Gastroesophageal sphincter (tissue), 3 donors: ENCODE results near the gene DICER1.

Experiments used
- CTCF ChIP-seq, 4 experiments: fragments of 200-600 bp in 2 of 4; fragments of 450-650 bp in 2 of 4; sonication (generic) in 1 of 4; IDR thresholded peaks; one replicate each; pipeline ENCODE4 v1.5.1; 2017 to 2019; ENCODE audit warnings: antibody characterized with exemption in 4 of 4, mild to moderate bottlenecking in 2 of 4, moderate library complexity in 2 of 4
- EP300 ChIP-seq: sonication (generic); formaldehyde crosslinking; IDR thresholded peaks from one replicate; pipeline ENCODE4 v1.6.1; 2017; ENCODE audit warnings: antibody characterized with exemption, mild to moderate bottlenecking
- POLR2A ChIP-seq, 2 donors: fragments of 450-650 bp; IDR thresholded peaks; one replicate each; pipeline ENCODE4 v1.6.1; 2017; ENCODE audit warnings: antibody characterized with exemption in 2 of 2, mild to moderate bottlenecking in 2 of 2, moderate library complexity in 1 of 2
- POLR2AphosphoS5 ChIP-seq: sonication (generic); formaldehyde crosslinking; IDR thresholded peaks from one replicate; pipeline ENCODE4 v1.6.1; 2017; ENCODE audit warnings: antibody characterized with exemption

- no peak for TF ChIP-seq CTCF (IDR thresholded peaks at IDR 0.05)
- no peak for TF ChIP-seq POLR2A (IDR thresholded peaks at IDR 0.05)
- no peak for TF ChIP-seq EP300
- no peak for TF ChIP-seq POLR2AphosphoS5
These were observed 15.6 kb downstream of the DICER1 start for GRCh38 chr14:95141684-95142083.
